HG02588 (cell line): ENCODE measurements around the gene CTU1.
"Not testable (repeated sequence)": the region's sequence is repeated elsewhere in the genome, so short reads cannot be mapped to it uniquely, and the experiment has no call there.

ENCODE experiments used
- ATAC-seq: cut with Tn5 transposase; IDR thresholded peaks from one replicate; pipeline ENCODE4 v1.9.1; 2021; ENCODE audit warnings: mild to moderate bottlenecking, moderate library complexity; ENCODE audit not compliant: unreplicated experiment

Gene CTU1

DNA sequence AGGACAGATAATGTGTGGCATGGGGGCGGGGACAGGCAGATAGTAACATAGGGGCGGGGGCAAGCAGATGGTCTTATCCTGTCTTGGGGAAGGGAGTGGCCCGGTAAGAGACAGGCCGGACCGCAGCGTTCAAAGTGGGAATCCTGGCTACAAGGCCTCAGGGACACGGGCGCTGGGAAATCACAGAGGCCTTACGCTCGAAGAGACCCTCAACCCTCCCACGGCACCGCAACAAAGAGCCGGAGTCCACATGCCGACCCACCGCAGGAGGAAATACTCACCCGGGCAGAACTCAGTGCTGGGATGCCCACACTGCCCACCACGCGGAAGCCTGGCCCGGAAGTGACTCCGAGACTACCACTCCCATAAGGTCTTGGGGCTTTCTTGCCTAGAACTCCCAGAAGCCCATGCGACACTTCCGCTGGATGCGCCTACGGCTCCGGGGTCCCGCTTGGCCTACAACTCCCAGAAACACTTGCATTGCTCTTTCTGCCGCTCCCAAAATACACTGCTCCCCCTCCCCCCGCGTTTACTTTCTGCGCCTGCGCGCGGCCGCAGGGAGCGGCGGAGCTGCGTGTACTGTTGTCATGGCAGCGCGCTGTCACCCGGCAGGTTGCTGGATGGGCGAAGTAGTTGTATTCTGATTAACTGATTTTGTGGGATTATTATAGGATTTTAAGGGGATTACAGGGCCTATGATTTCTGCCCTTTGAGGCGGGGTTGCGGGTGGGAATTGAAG, at the start of gene CTU1:
TSS of gene CTU1 (minus strand) at position 344 of the 739 bp plus-strand sequence. CDS start 3,840 bp downstream, outside the sequence.
- ATAC-seq, result peak; percentile 91

DNA sequence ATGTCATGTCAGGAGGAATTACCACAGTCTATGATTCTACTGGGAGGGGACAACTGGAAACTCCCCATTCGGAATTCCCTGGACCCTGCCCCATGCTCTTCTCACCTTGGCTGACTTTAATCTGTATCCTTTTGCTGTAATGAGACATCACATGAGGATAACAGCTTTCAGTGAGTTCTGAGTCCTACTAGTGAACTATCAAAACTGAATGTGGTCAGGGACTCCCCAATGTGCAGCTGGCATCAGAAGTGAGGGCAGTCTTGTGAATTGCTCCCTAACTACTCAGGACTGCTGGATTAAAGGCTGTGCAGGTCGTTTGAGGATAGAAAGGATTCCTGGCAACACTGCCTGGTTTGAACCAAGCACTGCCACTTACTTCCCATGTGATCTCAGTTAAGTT, 49.1 kb upstream of the CTU1 start:
- ATAC-seq, result no peak

DNA sequence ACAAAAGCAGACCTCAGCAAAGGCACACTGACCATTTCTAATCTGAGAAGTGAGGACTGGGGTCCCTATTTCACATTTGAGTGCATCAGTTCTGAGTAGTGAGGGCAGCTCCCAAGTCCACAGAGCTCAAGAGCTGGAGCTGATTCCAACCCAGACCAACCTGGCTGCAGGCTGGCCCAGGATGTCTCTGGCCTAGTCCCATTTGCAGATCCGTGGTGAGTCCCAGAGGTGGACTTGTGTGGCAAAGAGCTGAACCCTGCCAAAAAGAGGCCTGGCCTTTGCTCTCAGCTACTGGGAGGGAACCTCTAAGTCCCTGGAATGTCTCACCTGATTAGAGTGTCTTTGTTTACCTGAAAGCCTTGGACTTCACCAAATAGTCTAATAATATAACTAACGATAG, 48.5 kb upstream of the CTU1 start:
- no peak for ATAC-seq

DNA sequence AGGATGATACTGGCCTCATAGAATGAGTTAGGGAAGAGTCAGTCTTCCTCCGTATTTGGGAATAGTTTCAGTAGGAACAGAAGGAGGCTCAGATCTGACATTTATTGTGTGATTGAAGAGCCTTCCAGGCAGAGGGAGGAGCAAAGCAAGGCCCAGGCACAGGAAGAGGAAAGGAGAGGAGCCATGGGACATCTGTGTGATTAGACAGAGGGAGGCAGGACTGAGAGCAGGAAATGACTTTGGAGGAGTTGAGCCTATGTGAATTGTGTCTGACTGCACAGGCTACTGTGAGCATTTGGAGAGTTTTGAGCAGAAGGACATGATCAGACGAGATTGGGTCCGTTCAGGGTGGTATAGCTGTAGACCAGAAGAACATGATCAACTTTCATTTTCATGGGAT, 42.4 kb upstream of the CTU1 start:
- no peak for ATAC-seq

DNA sequence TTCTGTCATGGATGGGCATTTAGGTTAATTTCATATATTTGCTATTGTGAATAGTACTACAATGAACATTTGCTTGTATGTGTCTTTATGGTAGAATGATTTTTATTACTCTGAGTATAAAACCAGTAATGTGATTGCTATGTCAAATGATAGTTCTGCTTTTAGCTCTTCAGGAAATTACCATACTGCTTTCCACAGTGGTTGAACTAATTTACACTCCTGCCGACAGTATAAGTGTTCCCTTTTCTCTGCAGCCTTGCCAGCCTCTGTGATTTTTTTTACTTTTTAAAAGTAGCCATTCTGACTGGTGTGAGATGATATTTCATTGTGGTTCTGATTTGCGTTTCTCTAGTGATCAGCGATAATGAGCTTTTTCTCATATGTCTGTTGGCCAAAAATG, 40.4 kb upstream of the CTU1 start:
- ATAC-seq, result no peak

DNA sequence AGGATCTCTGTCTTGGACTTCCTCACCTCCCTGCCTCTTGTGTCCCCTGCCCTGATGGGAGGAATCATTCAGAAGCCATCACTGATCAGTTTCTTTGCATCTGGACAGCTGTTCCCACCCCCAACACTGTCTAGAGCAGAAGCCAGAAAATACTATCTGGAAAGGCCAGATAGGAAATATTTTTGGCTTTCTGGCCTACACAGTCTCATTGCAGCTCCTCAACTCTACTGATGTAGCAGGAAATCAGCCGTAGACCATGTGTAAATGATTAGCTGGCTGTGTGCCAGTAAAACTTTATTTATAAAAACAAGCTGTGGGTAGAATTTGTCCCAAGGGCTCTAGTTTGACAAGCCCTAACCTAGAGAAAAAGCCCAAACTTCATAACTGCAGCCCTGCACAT, 39.5 kb upstream of the CTU1 start:
- no peak for ATAC-seq

DNA sequence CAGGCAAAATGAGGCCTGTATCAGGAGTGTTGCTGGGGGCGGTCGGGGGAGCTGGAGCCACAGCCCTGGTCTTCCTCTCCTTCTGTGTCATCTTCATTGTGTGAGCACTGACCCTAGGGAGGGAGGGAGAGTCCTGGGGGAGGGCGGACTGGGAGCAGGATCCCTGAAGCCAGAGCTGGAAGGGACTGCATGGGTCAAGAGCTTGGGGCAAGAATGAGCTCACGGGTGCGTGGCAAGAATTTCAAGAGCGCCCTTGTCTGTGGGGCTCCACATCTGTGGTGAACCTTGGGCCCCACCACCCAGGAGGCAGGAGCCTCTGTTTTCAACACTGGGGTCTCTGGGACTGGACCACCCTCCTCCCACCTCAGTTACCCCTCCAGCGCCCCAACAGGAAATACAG, 38.5 kb upstream of the CTU1 start:
- ATAC-seq, result no peak

DNA sequence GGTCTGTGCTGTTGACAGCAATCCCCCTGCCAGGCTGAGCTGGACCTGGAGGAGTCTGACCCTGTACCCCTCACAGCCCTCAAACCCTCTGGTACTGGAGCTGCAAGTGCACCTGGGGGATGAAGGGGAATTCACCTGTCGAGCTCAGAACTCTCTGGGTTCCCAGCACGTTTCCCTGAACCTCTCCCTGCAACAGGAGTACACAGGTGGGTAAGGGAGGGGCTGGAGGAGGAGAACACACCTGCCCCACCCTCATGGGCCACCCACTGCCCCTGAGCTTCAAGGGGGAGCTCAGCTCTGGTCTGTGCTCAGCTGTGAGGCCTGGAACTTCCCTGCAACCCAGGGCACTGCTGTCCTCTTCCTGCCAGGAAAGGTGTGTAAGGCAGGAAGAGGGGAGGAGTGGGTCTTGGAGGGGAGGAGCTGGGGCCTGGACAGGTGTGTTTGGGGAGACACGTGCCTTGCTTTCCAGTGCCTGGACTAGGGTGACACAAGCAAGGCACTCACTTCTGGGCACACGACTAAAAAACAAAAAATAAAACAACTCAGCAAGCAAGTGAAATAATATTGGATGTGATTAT, 37.8 kb upstream of the CTU1 start:
- no peak for ATAC-seq

DNA sequence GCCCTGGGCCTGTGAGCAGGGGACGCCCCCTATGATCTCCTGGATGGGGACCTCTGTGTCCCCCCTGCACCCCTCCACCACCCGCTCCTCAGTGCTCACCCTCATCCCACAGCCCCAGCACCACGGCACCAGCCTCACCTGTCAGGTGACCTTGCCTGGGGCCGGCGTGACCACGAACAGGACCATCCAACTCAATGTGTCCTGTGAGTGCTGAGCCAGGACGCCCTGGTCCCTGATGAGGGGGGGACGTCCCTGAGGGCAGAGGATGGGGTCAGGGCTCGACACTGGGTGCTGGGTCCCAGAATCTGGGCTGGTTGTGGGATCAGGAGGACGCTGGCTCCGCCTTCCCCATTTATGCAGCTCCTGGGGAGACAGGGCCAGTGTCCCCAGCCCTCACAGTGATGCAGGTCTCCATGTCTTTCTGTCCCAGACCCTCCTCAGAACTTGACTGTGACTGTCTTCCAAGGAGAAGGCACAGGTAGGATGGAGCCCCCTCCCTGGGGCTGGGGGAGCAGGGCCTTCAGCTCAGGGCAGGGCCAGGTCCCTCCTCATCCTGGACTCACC, 36.4 kb upstream of the CTU1 start:
- no peak for ATAC-seq

DNA sequence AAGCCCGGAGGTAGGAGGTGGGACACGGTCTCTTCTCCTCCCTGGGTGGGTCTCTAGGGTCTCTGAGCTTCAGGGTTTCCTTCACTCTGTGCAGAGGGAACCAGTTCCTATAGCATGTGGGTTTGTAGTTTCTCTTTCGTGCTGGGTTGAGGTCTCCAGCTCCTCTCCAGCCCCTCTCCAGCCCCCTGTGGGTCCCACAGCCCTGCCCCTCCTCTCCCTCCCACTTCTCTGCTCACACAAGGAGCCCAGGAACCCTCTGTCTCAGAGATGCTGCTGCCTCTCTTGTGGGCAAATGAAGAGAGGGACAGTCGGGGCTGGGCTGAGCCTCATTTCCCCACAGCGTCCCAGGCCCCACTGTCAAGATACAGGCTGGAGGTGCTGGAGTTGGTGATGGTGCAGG, 35.3 kb upstream of the CTU1 start:
- no peak for ATAC-seq

DNA sequence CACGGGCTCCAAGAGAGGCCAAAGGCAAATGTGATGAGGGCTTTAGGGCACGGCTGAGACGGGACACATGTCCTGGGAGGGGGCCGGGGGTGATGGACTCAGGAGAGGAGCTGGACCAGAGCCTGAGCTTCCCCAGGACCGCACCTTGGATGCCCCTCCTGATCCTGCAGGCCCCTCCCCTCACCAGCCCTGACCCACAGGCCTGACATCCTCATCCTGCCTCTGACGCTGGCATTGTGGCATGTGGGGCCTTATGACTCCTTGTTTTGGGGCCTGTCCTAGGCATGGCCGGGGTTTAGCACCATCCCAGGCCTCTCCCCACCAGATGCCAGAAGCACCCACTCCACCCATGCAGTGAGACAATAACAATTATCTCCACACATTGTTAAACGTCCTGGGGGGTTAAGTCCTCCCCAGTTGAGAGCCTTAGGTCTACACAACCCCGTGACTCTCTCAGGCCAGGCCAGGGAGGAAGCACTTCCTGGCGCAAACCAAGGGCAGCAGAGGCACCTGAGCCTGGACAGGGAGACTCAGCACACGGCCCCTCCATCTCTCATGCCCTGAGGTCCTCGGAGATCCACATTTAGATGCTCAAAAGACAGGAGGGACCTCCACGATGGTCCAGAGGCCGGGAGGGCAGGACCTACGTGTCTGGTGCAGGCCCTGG, 34.7 kb upstream of the CTU1 start:
- not testable (repeated sequence) for ATAC-seq

DNA sequence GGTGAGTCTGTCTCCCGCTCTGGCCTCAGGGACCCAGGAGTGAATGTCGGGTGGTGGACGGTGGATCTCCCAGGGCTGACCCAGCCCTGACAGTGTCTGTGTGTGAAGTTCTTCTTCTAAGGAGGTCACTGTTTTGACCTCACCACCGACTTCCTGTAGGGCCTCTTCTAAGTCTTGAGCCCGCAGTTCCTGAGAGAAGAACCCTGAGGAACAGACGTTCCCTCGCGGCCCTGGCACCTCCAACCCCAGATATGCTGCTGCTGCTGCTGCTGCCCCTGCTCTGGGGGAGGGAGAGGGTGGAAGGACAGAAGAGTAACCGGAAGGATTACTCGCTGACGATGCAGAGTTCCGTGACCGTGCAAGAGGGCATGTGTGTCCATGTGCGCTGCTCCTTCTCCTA, 33.9 kb upstream of the CTU1 start, which contains the start of gene SIGLEC7:
TSS of gene SIGLEC7 (plus strand) at position 183 of the 400 bp plus-strand sequence. CDS start at position 252, 69 bp downstream.
- no peak for ATAC-seq

DNA sequence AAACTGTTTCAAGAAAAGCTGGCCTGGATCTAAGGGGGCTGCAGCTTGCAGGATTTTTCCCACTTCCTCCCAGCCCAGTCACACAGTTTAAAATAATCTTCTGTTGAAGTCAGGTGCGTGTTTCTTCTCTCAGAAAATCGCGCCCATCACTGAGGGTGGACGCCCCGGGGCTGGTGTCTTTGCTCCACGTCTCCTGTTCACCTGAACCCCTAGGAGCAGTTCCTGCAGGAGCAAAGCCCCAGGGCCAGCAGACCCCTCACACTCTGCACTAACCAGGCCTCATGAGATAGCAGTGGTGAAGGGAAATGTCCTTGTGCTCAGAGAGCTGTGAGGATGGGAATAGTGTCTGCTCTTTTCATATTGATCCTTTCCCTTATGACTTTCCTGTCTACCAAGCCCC, 33.0 kb upstream of the CTU1 start:
- no peak for ATAC-seq

DNA sequence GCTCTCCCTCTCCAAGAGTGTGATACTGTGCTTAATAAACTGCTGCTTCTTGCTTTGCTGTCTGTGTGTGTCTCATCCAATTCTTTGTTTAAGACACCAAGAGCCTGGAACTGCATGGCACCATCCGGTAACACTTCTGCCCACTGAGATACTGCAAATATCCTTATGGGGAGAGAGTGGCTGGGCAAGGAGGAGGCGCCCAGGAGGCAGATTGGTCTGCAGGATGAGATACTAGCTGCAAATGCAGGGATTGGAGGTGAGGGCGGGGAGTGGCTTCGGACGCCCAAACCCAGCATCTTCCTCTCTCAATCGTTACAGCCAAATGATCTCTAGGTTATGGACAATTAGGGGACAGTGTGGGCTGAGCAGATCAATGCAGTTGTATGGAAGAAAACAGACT, 32.2 kb upstream of the CTU1 start:
- no peak for ATAC-seq

DNA sequence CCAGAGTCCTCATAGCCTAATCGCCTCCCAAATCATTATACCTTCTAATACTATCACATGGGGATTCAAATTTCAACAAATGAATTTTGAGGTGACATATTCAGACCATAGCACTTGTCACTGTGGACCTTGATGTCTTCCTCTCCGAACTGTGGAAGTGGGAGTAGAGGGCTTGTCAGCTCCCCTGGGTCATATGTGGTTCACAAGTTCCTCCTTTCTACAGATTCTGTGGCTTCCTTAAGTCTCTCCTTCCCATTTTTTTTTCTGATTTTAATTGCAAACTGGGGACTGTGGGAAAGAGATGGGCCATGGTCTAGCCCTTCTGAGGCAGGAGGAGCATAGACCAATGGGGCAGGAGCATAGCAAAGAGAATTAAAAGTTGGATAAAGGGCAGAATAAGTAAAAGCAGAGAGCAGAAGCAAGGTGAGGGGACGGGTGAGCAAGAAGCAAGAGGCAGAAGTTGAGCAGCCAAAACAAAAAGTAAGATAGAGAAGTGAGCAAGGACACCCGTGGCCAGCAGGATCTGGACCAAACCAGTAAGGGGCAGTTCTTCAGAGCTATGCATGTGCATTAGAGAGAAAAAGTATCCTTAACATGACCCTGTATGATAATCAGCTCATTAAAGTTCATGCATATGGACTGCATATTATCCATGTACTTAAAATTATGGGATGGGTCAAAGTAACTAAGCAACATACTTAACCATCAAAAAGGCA, 31.2 kb upstream of the CTU1 start:
- ATAC-seq, result no peak

DNA sequence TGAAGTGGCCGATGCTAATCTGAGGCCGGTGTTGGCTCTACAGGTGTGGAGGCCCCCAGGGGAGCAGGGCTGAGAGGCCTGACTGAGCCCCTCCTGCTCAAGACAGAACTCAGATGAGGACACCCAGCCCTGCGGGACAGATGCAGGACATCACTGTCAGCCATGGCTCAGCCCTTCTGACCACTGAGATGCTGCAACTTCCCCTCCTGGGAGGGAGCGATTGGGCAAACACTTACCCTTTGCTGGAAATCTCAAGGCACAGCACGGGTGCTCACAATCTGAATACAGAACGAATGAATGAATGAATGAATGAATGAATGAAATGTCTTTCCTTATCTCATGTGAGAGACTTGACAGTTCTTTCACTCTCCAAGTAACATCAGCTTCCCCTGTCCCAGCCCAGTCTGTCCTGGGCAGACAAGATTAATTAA, 30.4 kb upstream of the CTU1 start:
- ATAC-seq, result no peak

DNA sequence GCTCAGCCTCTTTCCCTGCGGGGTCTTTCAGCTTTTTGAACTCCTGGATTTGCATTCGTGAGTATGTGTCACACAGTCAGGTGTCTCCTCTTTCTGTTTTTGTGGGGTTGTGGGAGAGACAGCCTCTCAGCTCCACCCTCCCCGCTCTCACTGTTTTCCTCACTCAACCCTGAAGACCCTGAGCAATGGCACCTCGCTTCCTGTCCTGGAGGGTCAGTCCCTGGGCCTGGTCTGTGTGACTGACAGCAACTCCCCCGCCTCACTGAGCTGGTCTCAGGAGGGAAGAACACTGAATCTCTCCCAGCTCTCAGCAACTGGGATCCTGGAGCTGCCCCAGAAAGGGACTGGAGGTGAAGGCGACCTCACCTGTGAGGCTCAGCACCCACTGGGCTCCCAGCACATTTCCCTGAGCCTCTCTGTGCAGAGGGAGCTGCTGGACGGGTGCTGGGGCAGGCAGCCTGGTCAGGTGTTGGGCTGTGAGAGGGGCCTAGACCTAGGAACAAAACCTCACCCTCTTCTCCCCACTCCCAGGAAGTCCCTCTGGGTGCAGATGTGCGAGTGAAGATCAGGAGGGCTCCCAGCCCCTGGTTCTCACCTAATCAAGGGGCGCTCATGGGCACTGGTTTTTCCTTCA, 29.7 kb upstream of the CTU1 start:
- ATAC-seq, result no peak

DNA sequence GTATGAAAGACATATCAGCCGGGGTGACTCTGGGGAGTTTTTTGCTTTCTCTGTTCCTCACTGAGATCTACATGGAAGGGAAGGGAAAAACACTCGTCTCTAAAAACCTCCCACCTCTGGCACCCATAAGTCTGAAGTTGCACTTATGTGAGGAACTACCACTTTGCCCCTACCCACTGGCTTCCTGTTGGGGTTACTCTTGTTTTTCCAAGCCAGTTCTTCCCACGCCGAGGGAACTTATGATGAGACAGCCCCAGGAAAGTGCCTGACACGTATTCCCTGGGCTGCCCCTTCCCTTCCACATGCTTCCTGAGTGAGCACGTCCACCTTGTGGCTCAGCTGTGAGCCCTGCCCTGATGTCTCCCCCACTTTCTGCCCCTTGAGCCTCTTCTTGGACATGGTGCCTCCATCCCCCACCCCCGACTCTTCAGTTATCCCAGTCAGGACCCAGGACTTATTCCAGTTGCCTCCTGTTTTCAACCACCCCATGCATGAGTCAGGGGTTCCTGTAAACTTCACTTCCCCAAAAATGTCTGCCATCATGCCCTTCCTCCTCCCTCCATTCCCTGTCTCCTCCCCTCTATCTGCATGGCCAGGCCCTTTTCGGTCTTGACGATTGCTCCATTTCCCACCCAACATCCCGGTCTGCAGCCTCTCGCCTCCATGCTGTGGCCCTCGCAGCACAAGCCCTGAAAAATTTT, 28.8 kb upstream of the CTU1 start:
- no peak for ATAC-seq

DNA sequence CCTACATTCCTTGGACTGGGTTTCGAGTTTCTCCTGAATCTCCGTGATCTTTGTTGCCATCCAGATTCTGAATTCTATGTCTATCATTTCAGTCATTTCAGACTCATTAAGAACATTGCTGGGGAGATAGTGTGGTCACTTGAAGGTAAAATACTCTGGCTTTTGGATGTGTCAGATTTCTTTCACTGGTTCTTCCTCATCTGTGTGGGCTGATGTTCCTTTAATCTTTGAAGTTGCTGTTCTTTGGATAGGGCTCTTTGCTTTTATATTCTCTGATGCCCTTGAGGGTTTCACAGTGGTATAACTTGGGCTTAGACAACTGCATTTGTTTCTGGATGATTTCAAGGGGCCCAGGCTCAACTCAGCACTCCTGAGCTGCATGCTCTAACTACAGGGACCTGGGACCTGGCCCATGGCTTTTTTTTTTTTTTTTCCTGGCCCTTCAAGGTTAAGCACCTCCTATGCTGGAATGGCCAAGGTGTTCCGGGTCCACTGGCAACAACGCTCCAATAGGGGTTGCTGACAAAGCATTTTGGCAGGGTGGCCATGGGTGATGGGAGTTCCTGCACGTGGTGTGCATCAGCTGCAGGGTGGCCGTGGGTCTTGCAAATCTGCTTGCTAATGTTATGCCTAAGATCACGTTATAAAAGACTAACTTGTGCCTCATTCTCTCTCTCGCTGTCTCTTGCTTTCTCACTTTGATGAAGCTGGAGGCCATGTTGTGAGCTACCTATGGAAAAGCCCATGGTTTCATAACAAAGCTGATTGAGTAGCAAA, 28.0 kb upstream of the CTU1 start:
- ATAC-seq, result no peak
